ENCODE data around the gene ZFP3. TPM values are rescaled to one million over a fixed set of nuclear protein-coding genes. Genes with fewer than 3 reads are reported as not detected.
"Not testable (repeated sequence)": the region's sequence is repeated elsewhere in the genome, so short reads cannot be mapped to it uniquely, and the experiment has no call there.

The ZFP3 gene
- polyA plus RNA-seq (2014; cell fraction: cytosol; rRNA removed): 6.2 and 6.3 TPM in 2 replicates
- polyA plus RNA-seq (2014; cell fraction: nucleus; rRNA removed): 3.6 and 6.9 TPM in 2 replicates

- peak; percentile 88 for DNase-seq (ENCODE audit: low spot score)
Measured at GRCh38 chr17:5078106-5079028, at the start of gene ZFP3. ZFP3 (plus strand) TSS chr17:5078467; CDS start chr17:5091505, 13,038 bp downstream.

- DNase-seq (ENCODE audit: low spot score): not testable (repeated sequence)
Measured at GRCh38 chr17:5030168-5030567, 48.1 kb upstream of the ZFP3 start.

GRCh38 chr17:5031365-5032082 lies 46.7 kb upstream of the ZFP3 start:
- DNase-seq (ENCODE audit: low spot score): peak; percentile 91

GRCh38 chr17:5032865-5033264 lies 45.4 kb upstream of the ZFP3 start:
- DNase-seq (ENCODE audit: low spot score): no peak

- no peak for DNase-seq (ENCODE audit: low spot score)
Measured at GRCh38 chr17:5033352-5034015, 44.8 kb upstream of the ZFP3 start.

GRCh38 chr17:5034063-5034462 lies 44.2 kb upstream of the ZFP3 start:
- no peak for DNase-seq (ENCODE audit: low spot score)

- DNase-seq (ENCODE audit: low spot score): no peak
Measured at GRCh38 chr17:5034651-5035050, 43.6 kb upstream of the ZFP3 start.

GRCh38 chr17:5035315-5035714 lies 43.0 kb upstream of the ZFP3 start, which contains the start of gene SLC52A1:
SLC52A1 (minus strand) TSS chr17:5035426; CDS start chr17:5034606, 820 bp downstream.
- DNase-seq (ENCODE audit: low spot score): no peak

- no peak for DNase-seq (ENCODE audit: low spot score)
Measured at GRCh38 chr17:5042157-5043022, 35.9 kb upstream of the ZFP3 start.

GRCh38 chr17:5043524-5043923 lies 34.7 kb upstream of the ZFP3 start:
- no peak for DNase-seq (ENCODE audit: low spot score)

- DNase-seq (ENCODE audit: low spot score): no peak
Measured at GRCh38 chr17:5044630-5045029, 33.6 kb upstream of the ZFP3 start.

- DNase-seq (ENCODE audit: low spot score): no peak
Measured at GRCh38 chr17:5045496-5045895, 32.8 kb upstream of the ZFP3 start.

- DNase-seq (ENCODE audit: low spot score): no peak
Measured at GRCh38 chr17:5047446-5047845, 30.8 kb upstream of the ZFP3 start.

GRCh38 chr17:5049314-5049841 lies 28.9 kb upstream of the ZFP3 start:
- DNase-seq (ENCODE audit: low spot score): no peak

GRCh38 chr17:5050278-5050677 lies 28.0 kb upstream of the ZFP3 start:
- DNase-seq (ENCODE audit: low spot score): no peak

- peak; percentile 67 for DNase-seq (ENCODE audit: low spot score)
Measured at GRCh38 chr17:5055543-5055942, 22.7 kb upstream of the ZFP3 start.

- DNase-seq (ENCODE audit: low spot score): no peak
Measured at GRCh38 chr17:5065227-5065744, 13.0 kb upstream of the ZFP3 start.

- DNase-seq (ENCODE audit: low spot score): no peak
Measured at GRCh38 chr17:5068236-5068635, 10.0 kb upstream of the ZFP3 start.

- no peak for DNase-seq (ENCODE audit: low spot score)
Measured at GRCh38 chr17:5069724-5070123, 8.5 kb upstream of the ZFP3 start.

GRCh38 chr17:5075472-5075871 lies 2.8 kb upstream of the ZFP3 start:
- DNase-seq (ENCODE audit: low spot score): not testable (repeated sequence)

Measured in SK-N-DZ (cell line).